Right renal cortex interstitium (tissue), 3 donors: ENCODE results near the gene ADGRB3. TPM values are rescaled to one million over a fixed set of nuclear protein-coding genes. Genes with fewer than 3 reads are reported as not detected.

Experiments used
- DNase-seq, 3 donors: peaks; one replicate each; pipeline ENCODE4 v3.0.0-alpha.2; 2013; ENCODE audit warnings: low read depth in 3 of 3, low spot score in 2 of 3
- polyA plus RNA-seq, 3 donors: library from polyadenylated mRNA; unstranded; fragments of 120-200 nt; gene quantifications; one replicate each; pipeline ENCODE4 v1.2.1, GENCODE V29; 2013; ENCODE audit not compliant: insufficient read length in 3 of 3

Gene ADGRB3
- polyA plus RNA-seq, 3 donors = 4.6 to 5.2 (median 5.1) TPM

GRCh38 chr6:69012876-69013275 is 377.8 kb downstream of the ADGRB3 start:
- no peak for DNase-seq

DNA sequence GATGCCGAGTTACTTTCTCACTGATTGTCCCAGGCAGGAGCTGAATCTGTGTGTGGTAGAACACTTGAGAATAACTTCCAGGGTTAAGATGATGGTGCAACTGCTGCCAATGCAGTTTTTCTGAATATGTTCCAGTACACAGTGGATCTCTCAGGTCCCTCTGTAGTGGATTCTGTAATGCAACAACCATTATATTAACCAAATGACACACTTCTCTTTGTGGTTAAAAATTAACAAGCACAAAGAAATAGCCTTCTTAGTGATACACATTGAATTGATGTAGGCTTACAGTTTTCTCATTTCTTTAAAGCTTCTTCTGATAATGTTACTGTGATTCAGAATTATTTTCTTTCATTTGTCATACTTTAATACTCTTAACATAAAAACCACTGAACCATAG is 383.8 kb downstream of the ADGRB3 start:
- no peak for DNase-seq

DNA sequence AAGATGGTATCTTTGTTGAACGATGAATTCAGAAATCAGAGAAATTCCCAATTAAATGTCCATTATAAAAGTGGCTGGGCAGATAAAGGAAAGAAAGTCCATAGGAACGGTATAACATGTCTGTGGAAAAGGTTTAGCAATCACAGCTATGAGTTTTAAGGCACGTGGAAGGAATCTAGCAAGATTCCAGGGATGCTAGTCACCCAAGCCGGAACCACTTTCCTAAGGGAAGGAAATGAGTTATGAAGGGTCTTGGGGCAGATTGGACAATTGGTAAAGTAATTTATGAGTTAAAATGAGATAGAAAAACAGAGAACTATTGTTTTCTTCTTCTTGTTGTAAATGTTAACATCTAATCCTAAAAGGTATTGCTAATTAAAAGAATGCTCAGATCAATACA is 384.8 kb downstream of the ADGRB3 start:
- no peak for DNase-seq

DNA sequence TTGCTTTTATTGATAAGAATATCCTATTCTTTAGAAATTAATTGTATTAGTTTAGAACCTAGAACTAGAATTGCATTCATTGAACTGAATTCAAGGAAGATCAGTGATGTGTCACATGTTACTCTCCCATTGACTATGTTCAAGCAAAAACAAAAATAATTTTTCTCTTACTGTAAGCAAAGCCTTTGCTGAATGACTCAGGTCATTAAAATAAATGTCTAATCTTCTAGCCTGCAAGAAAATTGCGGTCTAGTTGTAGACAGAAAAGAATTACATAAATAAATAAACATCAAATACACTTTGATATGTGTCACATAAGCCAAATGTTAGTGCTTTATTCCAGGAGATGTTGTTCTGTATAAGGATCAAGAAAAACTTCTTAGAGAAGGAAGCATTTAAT is 387.9 kb downstream of the ADGRB3 start:
- no peak for DNase-seq

DNA sequence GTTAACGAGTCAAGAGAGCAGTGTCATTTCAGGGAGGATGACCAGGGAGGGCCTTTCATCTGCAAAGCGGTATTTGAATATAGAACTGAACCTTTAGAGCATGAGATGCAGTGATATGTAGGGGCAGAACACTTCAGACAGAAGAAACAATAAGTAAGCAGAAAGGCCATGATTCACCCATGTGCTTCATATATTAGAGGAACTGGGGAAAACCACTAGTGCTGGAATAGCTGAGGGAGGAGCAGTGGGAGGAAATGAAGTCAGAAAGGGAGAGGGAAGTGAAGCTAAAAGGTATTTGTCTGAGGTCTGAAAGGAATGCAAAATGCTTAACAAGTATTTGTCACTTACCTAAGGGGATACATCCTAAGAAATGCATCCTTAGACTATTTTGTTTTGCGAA is 391.2 kb downstream of the ADGRB3 start:
- DNase-seq = no peak

DNA sequence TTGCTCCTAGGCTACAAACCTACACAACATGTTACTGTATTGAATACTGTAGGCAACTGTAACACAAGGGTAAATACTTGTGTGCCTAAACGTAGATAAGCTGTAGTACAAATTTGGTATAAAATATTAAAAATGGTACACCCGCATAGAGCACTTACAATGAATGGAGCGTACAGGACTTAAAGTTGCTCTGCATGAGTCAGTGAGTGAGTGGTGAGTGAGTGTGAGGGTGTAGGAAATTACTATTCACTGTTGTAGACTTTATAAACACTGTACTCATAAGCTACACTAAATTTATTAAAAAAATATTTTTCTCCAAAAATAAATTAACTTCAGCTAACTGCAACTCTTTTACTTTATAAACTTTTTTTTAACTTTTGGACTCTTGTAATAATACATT is 391.6 kb downstream of the ADGRB3 start:
- DNase-seq = no peak

- DNase-seq = no peak
Observed at GRCh38 chr6:69027861-69028260, 392.8 kb downstream of the ADGRB3 start.

DNA sequence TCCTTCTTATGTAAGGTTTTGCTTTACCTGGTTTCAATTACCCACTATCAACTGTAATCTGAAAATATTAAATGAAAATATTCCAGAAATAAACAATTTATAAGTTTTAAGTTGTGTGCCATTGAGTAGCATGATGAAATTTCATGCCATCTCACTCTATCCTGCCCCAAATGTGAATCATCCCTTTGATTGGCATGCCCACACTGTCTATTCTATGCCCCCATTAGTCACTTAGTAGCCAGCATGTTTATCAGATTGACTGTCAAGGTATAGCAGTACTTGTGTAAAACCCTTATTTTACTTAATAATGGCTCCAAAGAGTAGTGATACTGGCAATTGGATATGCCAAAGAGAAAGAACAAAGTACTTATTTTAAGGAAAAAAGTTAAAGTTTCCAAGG is 403.8 kb downstream of the ADGRB3 start:
- no peak for DNase-seq

- DNase-seq = no peak
Observed at GRCh38 chr6:69042297-69042696, 407.2 kb downstream of the ADGRB3 start.

DNA sequence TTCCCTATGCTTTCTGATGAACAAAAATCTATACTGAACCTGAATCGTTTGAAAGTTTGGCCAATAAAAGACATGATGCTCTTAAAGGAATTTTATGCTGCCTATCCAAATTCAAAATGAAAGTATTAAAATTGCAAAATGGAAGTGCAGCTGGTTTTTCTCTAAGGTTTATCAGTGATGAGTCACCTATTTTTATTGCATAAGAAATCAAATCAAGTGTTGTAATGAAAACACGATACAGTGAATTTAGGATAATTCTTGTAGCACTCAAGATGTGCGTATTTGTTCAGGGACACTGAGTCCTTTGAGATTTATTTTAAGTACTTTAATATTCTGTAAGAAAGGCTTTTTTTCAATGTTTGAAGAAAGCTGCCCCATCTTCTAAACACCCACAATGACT is 409.5 kb downstream of the ADGRB3 start:
- no peak for DNase-seq

GRCh38 chr6:69059413-69059812 is 424.3 kb downstream of the ADGRB3 start:
- DNase-seq = no peak

DNA sequence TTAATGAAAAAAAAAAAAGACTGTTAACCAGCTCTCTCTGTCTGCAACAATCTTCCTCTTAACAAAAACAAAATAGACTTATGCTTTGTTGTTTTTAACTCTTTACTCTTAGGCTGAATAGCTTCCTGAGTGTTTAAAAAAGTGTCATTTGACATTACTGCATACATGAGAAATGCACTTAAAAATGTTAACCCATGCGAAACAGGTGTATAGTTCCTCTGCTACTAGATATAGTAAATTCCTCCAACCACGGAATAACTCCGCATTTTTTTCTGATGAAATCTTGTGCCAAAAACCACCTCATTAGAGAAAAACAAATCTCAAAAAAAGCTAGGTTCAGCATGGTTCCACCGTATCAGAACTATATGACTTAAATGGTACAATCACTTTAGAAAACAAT is 426.0 kb downstream of the ADGRB3 start:
- DNase-seq = no peak

- DNase-seq = no peak
Observed at GRCh38 chr6:69063401-69063800, 428.3 kb downstream of the ADGRB3 start.

DNA sequence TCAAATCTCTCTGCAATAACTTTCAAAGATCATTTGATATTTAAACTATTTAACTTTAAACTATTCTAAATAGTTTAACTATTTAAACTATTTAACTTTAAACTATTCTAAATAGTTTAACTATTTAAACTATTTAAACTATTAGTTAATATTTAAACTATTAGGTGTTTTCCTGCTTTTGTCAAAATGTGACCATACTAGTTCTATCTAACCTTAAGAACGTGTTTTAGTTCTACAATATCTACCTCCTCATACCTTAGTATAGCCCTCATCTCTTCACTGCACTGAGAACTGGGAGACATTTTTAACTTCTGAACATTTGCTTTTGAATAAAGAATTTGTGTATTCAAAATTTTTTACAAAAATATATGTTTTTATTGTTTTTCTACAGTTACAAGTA is 429.1 kb downstream of the ADGRB3 start:
- DNase-seq = no peak

GRCh38 chr6:69069881-69070280 is 434.8 kb downstream of the ADGRB3 start:
- DNase-seq = no peak

DNA sequence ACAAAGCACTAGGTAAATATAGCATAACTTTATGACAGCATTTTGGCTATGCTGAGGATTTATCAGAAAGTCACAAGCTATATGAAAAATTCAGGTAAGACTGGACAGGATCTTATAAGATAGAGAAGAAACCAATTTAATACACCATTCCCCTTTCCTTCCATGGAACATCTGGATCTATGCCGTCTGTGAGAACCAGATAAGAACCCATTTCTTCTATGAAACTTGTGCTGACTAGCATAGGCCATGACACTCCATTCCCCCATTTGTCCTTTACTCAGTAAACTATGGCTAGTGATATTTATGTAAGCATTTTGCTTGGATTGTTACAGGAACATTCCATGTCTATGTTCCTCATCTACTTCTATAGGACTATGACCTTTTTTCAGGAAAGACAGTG is 437.7 kb downstream of the ADGRB3 start:
- DNase-seq = no peak

GRCh38 chr6:69084746-69085335 is 449.8 kb downstream of the ADGRB3 start:
- DNase-seq = no peak

- DNase-seq = no peak
Observed at GRCh38 chr6:69086689-69087088, 451.6 kb downstream of the ADGRB3 start.

DNA sequence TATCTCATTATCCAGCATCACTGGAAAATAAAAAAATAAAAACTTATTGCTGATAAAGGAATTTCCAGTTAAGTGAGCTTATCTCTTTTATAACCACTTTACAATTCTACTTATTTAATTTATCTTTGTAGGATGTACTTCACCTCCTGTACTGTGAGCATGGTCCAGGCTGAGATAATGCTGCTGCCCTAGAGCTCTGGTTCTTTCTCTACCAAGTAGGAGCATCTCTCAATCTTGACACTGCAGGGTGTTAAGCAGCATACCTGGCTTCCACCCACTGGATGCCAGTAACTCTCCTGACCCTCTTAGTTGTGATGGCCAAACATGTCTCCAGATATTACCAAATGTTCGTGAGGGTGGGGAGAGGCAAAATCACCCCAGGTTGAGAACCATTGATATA is 454.5 kb downstream of the ADGRB3 start:
- DNase-seq = no peak

GRCh38 chr6:69090132-69090531 is 455.1 kb downstream of the ADGRB3 start:
- no peak for DNase-seq

GRCh38 chr6:69096681-69097080 is 461.6 kb downstream of the ADGRB3 start:
- DNase-seq = no peak

DNA sequence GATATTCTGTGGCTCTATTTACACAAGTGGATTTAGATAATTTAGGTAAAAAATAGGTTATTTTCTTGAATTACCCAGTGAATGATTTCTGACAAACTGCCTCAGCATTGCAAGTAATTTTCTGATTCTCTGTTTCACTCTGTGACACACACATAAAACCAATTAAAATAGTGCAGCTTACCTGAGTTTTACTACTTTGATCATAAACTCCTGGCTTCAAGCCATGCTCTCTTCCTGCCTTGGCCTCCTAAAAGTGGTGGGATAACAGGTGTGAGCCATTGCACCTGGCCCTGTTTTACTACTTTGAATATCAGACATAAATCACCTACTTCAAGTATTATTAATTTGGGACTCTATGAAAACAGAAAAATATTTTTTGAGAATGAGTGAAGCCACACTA is 462.9 kb downstream of the ADGRB3 start:
- no peak for DNase-seq

GRCh38 chr6:69098910-69099309 is 463.8 kb downstream of the ADGRB3 start:
- no peak for DNase-seq
